SK-N-MC (cell line): Measurements from ENCODE around the gene CFAP65.

Experiments used
- EZH2 ChIP-seq: fragments of 200-600 bp; sonication (generic); IDR thresholded peaks from one replicate; pipeline ENCODE4 v1.6.1; 2017; ENCODE audit warnings: antibody characterized with exemption
- POLR2AphosphoS5 ChIP-seq: IDR thresholded peaks from 2 replicates; pipeline ENCODE4 v1.6.1; 2012; ENCODE audit warnings: mild to moderate bottlenecking, low read depth, low read length, borderline replicate concordance

DNA sequence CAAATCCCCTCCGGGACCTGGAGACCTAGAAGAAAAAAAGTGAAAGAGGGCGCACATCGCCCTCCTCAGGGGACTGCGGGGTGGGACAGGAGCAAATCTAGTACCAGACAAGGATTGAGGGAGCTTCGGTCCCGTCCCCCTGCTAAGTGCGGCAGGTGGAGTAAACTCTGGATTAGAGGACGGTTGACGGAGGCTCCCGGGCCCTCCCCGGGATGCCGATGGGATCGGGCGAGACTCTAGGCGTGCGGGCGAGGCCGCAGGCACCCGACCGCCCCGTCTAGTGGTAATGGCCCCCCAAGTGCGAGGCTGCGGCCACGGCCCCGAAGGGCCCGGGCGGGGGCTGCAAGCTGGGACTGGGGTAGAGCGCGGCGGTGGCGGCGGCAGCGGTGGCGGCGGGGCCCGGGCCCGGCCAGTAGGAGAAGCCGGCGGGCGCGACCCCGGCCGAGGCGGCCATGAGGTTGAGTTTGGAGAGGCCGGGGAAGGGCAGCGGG, 59.9 kb downstream of the CFAP65 start:
- no peak for TF ChIP-seq EZH2
- no peak for TF ChIP-seq POLR2AphosphoS5
